Measurements from ENCODE around the gene MIF4GD. TPM values are rescaled to one million over a fixed set of nuclear protein-coding genes. Genes with fewer than 3 reads are reported as not detected.
A peak's percentile ranks its signal among the peaks of the same experiment; 100 is the strongest.

MIF4GD gene
- total RNA-seq, 1 experiment from 2014 or later, result 21.6 TPM

DNA sequence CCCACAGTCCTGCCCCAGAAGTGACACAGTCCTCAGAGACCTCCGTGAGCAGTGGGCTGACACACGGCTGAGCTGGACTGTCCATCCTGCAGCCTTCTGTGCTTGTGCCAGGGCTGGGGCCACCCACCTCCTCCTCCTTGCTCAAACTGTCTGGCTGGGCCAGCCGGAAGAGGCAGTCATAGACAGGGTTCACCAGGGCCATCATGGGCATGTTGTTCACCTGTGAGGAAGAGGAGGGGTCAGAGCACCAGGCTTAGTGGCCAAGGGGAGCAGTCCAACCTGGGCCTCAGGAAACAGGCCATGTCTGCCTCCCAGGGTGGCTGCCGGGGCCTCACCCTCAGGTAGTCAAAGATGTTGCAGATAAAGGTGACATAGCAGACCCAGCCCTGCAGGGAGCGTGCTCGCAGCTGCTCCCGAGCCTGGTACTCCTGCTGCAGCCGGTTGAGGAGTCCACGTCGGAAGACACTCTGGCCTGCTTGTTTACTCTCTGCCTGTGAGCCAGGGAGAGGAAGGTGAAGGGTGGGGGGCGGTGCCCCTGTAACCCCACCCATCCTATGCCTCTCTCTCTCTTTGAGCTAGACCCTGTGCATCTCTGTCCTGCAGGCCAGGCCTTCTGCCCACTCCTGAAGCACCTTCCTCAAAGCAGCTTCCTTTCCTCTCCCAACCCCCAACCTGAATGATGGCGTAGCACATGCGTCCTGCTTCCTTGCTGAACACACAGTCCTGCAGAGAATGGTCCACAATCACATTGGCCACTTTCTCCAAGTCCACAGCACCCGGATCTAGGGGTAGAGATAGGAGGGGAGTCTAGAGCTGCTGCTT is 3.4 kb downstream of the MIF4GD start (continued):
- TF ChIP-seq, protein P1, sequence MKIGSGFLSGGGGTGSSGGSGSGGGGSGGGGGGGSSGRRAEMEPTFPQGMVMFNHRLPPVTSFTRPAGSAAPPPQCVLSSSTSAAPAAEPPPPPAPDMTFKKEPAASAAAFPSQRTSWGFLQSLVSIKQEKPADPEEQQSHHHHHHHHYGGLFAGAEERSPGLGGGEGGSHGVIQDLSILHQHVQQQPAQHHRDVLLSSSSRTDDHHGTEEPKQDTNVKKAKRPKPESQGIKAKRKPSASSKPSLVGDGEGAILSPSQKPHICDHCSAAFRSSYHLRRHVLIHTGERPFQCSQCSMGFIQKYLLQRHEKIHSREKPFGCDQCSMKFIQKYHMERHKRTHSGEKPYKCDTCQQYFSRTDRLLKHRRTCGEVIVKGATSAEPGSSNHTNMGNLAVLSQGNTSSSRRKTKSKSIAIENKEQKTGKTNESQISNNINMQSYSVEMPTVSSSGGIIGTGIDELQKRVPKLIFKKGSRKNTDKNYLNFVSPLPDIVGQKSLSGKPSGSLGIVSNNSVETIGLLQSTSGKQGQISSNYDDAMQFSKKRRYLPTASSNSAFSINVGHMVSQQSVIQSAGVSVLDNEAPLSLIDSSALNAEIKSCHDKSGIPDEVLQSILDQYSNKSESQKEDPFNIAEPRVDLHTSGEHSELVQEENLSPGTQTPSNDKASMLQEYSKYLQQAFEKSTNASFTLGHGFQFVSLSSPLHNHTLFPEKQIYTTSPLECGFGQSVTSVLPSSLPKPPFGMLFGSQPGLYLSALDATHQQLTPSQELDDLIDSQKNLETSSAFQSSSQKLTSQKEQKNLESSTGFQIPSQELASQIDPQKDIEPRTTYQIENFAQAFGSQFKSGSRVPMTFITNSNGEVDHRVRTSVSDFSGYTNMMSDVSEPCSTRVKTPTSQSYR (CRISPR knock-in tag; IDR thresholded peaks at IDR 0.05), result 0 out of 2 replicates have a peak, but pooled peaks have one; percentile 64
- no peak for TF ChIP-seq HMGA2 (CRISPR knock-in tag; IDR thresholded peaks at IDR 0.05)

DNA sequence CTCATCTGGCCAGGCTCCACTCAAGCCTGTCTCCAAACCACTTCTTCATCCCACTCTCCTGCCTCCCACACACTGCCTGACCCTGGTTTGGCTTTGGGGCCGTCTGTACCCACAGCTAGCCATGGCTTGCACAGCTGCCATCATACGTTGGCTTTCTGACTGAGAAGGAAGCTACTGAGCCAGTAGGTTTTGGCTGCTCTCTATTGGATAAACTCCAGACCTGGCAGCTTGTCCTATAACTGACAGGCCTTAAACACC is 3.9 kb downstream of the MIF4GD start:
- ATAC-seq (no peak), DNase-seq (ENCODE audit: low spot score) (no peak)
- TF ChIP-seq SMAD3 (CRISPR knock-in tag; IDR thresholded peaks at IDR 0.05; ENCODE audit: borderline replicate concordance) (no peak), TEAD4 (CRISPR knock-in tag; IDR thresholded peaks at IDR 0.05) (no peak), ZNF138 (CRISPR knock-in tag; conservative IDR thresholded peaks at IDR 0.05) (no peak)
- TF ChIP-seq, protein P2, sequence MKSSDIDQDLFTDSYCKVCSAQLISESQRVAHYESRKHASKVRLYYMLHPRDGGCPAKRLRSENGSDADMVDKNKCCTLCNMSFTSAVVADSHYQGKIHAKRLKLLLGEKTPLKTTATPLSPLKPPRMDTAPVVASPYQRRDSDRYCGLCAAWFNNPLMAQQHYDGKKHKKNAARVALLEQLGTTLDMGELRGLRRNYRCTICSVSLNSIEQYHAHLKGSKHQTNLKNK (CRISPR knock-in tag; IDR thresholded peaks at IDR 0.05), result no peak
- CTCF ChIA-PET, result interaction anchor here (1.1 to 8.7 kb wide), 7 partner anchors 11 to 249 kb away, joined by 3 to 155 read pairs (median 5); partner anchors contain the start of genes SLC25A19 and TSEN54
- H3K27ac Mint-ChIP-seq, result peak overlapping the region; percentile 78
- no peaks in the 10 kb centered on the region for H3K9me3 Mint-ChIP-seq
- no peak overlapping the region for H3K4me3 Mint-ChIP-seq
- H3K27me3 Mint-ChIP-seq (ENCODE audit: low read depth), result no peaks in the 10 kb centered on the region
- POLR2A ChIA-PET, result interaction anchor here (0.9 to 1.4 kb wide), 2 partner anchors 22 to 26 kb away, joined by 3 to 7 read pairs; partner anchors contain the start of gene SLC25A19
- peaks cover 26% of the 10 kb centered on the region for H3K4me1 Mint-ChIP-seq
- H3K36me3 Mint-ChIP-seq, result peaks cover 39% of the 10 kb centered on the region

DNA sequence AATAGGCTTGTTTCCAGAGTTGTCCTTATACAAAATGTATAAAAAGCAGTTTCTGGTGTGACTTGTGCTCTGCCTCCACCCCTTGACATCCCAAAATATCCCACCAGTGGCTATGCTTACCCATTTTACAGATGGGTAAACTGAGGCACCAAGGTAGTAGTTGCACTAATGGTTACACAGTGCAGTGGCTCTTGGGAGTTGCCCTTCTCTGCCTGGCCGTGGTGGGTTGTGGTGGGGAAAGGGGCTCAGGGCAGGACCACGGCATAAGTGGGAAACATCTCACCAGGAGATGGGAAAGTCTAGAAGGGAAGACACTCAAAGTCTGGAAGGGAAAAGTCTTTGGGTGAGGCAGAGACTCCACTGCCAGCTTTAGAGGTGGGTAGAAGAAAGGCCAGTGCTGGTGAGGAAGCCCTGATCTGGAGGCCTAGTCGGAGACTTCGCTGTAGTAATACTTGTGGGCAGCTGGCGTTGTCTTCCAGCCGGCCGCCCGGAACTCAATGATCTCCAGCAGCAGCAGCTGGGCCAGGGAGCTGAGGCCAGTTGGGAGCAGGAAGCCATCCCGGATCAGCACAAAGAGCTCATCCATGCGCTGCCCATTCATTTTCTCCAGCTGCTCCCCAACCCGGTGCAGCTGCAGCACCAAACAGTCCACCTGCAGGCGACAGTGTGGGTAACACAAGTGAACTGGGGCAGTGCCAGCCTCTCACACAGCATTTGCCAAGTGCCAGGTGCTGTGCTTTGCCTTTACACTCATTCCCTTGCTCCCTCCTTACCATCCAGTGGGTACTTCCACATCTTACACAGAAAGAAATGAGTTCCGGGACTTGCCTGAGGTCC is 4.5 kb downstream of the MIF4GD start:
- H3K27me3 Mint-ChIP-seq (ENCODE audit: low read depth), result no peaks in the 10 kb centered on the region
- no peak for TF ChIP-seq FOXP1 (CRISPR knock-in tag; IDR thresholded peaks at IDR 0.05; ENCODE audit: borderline replicate concordance)
- TF ChIP-seq KAT7 (CRISPR knock-in tag; IDR thresholded peaks at IDR 0.05; ENCODE audit: borderline replicate concordance), result no peak
- TF ChIP-seq, protein P3, sequence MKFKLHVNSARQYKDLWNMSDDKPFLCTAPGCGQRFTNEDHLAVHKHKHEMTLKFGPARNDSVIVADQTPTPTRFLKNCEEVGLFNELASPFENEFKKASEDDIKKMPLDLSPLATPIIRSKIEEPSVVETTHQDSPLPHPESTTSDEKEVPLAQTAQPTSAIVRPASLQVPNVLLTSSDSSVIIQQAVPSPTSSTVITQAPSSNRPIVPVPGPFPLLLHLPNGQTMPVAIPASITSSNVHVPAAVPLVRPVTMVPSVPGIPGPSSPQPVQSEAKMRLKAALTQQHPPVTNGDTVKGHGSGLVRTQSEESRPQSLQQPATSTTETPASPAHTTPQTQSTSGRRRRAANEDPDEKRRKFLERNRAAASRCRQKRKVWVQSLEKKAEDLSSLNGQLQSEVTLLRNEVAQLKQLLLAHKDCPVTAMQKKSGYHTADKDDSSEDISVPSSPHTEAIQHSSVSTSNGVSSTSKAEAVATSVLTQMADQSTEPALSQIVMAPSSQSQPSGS (CRISPR knock-in tag; IDR thresholded peaks at IDR 0.05; ENCODE audit: borderline replicate concordance, low read depth), result no peak
- no peak for DNase-seq (ENCODE audit: low spot score)
- peaks cover 40% of the 10 kb centered on the region for H3K36me3 Mint-ChIP-seq
- H3K9me3 Mint-ChIP-seq, result no peaks in the 10 kb centered on the region
- ChIA-PET CTCF (interaction anchor here (1.1 to 8.7 kb wide), 3 partner anchors 12 to 27 kb away, joined by 3 to 155 read pairs (median 13); partner anchors contain the start of gene SLC25A19), POLR2A (interaction anchor here (0.9 to 1.4 kb wide), 2 partner anchors 23 to 26 kb away, joined by 3 to 7 read pairs; partner anchors contain the start of gene SLC25A19)
- no peak overlapping the region for H3K4me3 Mint-ChIP-seq
- H3K4me1 Mint-ChIP-seq, result peaks cover 23% of the 10 kb centered on the region
- peak overlapping the region; percentile 78 for H3K27ac Mint-ChIP-seq
- no peak for ATAC-seq

DNA sequence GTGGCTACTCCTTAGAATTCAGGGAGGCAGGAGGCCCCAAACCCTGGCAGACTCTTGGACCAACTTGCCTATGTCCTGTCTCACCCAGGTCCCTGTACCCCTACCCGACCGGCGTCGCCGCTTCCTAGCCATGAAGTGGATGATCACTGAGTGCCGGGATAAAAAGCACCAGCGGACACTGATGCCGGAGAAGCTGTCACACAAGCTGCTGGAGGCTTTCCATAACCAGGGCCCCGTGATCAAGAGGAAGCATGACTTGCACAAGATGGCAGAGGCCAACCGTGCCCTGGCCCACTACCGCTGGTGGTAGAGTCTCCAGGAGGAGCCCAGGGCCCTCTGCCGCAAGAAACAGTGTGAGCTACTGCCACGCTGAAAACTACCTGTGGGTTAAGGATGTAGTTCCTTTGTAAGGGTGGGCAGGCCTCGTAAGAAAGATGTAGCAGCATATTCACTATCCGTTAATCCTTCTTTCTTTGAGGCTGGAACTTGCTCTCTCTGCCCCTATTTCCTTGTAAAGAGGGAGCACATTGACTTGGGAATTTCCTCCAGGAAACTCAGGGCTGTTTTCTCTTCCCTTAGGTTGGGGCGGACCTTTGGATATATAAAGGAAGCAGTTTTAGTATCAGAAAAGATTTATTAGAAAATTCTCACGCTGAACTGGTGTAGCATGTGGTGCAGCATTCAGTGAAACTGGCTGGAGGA is 5.3 kb downstream of the MIF4GD start:
- peaks cover 40% of the 10 kb centered on the region for H3K36me3 Mint-ChIP-seq
- CTCF ChIA-PET, result interaction anchor here (8.7 kb wide), 1 partner anchor 26 kb away, joined by 155 read pairs; no protein-coding TSS in a partner anchor
- TF ChIP-seq, protein P4, sequence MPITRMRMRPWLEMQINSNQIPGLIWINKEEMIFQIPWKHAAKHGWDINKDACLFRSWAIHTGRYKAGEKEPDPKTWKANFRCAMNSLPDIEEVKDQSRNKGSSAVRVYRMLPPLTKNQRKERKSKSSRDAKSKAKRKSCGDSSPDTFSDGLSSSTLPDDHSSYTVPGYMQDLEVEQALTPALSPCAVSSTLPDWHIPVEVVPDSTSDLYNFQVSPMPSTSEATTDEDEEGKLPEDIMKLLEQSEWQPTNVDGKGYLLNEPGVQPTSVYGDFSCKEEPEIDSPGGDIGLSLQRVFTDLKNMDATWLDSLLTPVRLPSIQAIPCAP (CRISPR knock-in tag; IDR thresholded peaks at IDR 0.05), result no peak
- TF ChIP-seq, protein P5, sequence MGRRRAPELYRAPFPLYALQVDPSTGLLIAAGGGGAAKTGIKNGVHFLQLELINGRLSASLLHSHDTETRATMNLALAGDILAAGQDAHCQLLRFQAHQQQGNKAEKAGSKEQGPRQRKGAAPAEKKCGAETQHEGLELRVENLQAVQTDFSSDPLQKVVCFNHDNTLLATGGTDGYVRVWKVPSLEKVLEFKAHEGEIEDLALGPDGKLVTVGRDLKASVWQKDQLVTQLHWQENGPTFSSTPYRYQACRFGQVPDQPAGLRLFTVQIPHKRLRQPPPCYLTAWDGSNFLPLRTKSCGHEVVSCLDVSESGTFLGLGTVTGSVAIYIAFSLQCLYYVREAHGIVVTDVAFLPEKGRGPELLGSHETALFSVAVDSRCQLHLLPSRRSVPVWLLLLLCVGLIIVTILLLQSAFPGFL (CRISPR knock-in tag; IDR thresholded peaks at IDR 0.05; ENCODE audit: borderline replicate concordance), result no peak
- no peak for TF ChIP-seq ETV6 (CRISPR knock-in tag; IDR thresholded peaks at IDR 0.05)
- TF ChIP-seq, protein P6, sequence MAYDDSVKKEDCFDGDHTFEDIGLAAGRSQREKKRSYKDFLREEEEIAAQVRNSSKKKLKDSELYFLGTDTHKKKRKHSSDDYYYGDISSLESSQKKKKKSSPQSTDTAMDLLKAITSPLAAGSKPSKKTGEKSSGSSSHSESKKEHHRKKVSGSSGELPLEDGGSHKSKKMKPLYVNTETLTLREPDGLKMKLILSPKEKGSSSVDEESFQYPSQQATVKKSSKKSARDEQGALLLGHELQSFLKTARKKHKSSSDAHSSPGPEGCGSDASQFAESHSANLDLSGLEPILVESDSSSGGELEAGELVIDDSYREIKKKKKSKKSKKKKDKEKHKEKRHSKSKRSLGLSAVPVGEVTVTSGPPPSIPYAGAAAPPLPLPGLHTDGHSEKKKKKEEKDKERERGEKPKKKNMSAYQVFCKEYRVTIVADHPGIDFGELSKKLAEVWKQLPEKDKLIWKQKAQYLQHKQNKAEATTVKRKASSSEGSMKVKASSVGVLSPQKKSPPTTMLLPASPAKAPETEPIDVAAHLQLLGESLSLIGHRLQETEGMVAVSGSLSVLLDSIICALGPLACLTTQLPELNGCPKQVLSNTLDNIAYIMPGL (CRISPR knock-in tag; IDR thresholded peaks at IDR 0.05), result no peak
- TF ChIP-seq IRF2 (CRISPR knock-in tag; IDR thresholded peaks at IDR 0.05; ENCODE audit: borderline replicate concordance, low read depth), result no peak
- TF ChIP-seq, protein P7, sequence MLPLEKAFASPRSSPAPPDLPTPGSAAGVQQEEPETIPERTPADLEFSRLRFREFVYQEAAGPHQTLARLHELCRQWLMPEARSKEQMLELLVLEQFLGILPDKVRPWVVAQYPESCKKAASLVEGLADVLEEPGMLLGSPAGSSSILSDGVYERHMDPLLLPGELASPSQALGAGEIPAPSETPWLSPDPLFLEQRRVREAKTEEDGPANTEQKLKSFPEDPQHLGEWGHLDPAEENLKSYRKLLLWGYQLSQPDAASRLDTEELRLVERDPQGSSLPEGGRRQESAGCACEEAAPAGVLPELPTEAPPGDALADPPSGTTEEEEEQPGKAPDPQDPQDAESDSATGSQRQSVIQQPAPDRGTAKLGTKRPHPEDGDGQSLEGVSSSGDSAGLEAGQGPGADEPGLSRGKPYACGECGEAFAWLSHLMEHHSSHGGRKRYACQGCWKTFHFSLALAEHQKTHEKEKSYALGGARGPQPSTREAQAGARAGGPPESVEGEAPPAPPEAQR (CRISPR knock-in tag; IDR thresholded peaks at IDR 0.05), result no peak

More for the DNA sequence above, 5.3 kb downstream of the MIF4GD start:
- no peaks in the 10 kb centered on the region for H3K9me3 Mint-ChIP-seq
- POLR2A ChIA-PET, result no interaction called here
- H3K4me1 Mint-ChIP-seq, result peaks cover 26% of the 10 kb centered on the region
- no peak for ATAC-seq
- H3K27me3 Mint-ChIP-seq (ENCODE audit: low read depth), result no peaks in the 10 kb centered on the region
- H3K27ac Mint-ChIP-seq, result no peak overlapping the region
- no peak for DNase-seq (ENCODE audit: low spot score)
- H3K4me3 Mint-ChIP-seq, result no peak overlapping the region
